DOHH2 (cell line): ENCODE measurements around the gene MCUB.

ENCODE experiments used
- CTCF ChIP-seq: fragments of 200-600 bp; sonication (generic); IDR thresholded peaks from one replicate; pipeline ENCODE4 v1.5.1; 2014; ENCODE audit warnings: antibody characterized with exemption, mild to moderate bottlenecking, low read depth, low read length; ENCODE audit not compliant: poor library complexity, severe bottlenecking
- EZH2phosphoT487 ChIP-seq: fragments of 200-600 bp; sonication (generic); IDR thresholded peaks from 2 replicates; pipeline ENCODE4 v1.6.1; 2017; ENCODE audit warnings: borderline replicate concordance, mild to moderate bottlenecking, antibody characterized with exemption, low read length, moderate library complexity, mixed read lengths

GRCh38 chr4:109559625-109559982 lies 442 bp upstream of the MCUB start:
- TF ChIP-seq CTCF (no peak), EZH2phosphoT487 (no peak)
